Stimulated activated naive CD8-positive, alpha-beta T cell treated with anti-CD3 and anti-CD28 coated beads, Interleukin-15, amount 100 ng/mL, for 72 hours (primary cell): Measurements from ENCODE around the gene MARCHF9.
"Not testable (repeated sequence)": the region's sequence is repeated elsewhere in the genome, so short reads cannot be mapped to it uniquely, and the experiment has no call there.

Experiments
- ATAC-seq: fragments of 150-1000 bp; cut with Tn5 transposase; 2 replicates; pipeline ENCODE4 v1.10.0; 2021; ENCODE audit warnings: mild to moderate bottlenecking, moderate library complexity
- DNase-seq, 2 donors: peaks; one replicate each; pipeline ENCODE4 v3.0.0; 2021 to 2022
- H3K27ac Mint-ChIP-seq, 2 donors: one replicate each; pipeline ENCODE4 v1.8.0; 2022; ENCODE audit warnings: mild to moderate bottlenecking in 2 of 2, mixed read lengths in 2 of 2, moderate library complexity in 2 of 2
- H3K27me3 Mint-ChIP-seq: one replicate; pipeline ENCODE4 v1.8.0; 2022; ENCODE audit warnings: mixed read lengths
- H3K4me1 Mint-ChIP-seq: one replicate; pipeline ENCODE4 v1.8.0; 2022; ENCODE audit warnings: mild to moderate bottlenecking, mixed read lengths
- H3K4me3 Mint-ChIP-seq, 2 donors: one replicate each; pipeline ENCODE4 v1.8.0; 2022; ENCODE audit warnings: mild to moderate bottlenecking in 2 of 2, mixed read lengths in 2 of 2, moderate library complexity in 1 of 2
- H3K9me3 Mint-ChIP-seq, 2 donors: one replicate each; pipeline ENCODE4 v1.8.0; 2022; ENCODE audit warnings: mixed read lengths in 2 of 2

Gene MARCHF9

GRCh38 chr12:57766464-57767304, 11.8 kb downstream of the MARCHF9 start, which contains the start of gene CYP27B1:
Gene CYP27B1, minus strand, starts transcription at chr12:57767078. Its CDS starts 37 bp downstream, at chr12:57767041.
- H3K4me3 Mint-ChIP-seq, result peak within 1 kb of the TSS; percentile 88 to 97
- ATAC-seq, result peak; percentile 34

GRCh38 chr12:57767305-57767698, 12.4 kb downstream of the MARCHF9 start:
- DNase-seq (no peak), ATAC-seq (no peak)
- Mint-ChIP-seq H3K9me3 (no peaks in the 10 kb centered on the region), H3K27me3 (peaks cover 8% of the 10 kb centered on the region), H3K4me3 (no peak overlapping the region), H3K4me1 (peaks cover 68% of the 10 kb centered on the region), H3K27ac (no peak overlapping the region)

More at GRCh38 chr12:57766464-57767304, 11.8 kb downstream of the MARCHF9 start, which contains the start of gene CYP27B1:
- no peaks in the 10 kb centered on the region for H3K9me3 Mint-ChIP-seq
- H3K4me1 Mint-ChIP-seq, result peaks cover 69% of the 10 kb centered on the region
- no peak within 1 kb of the TSS for H3K27ac Mint-ChIP-seq
- H3K27me3 Mint-ChIP-seq, result peaks cover 8% of the 10 kb centered on the region
- no peak for DNase-seq

GRCh38 chr12:57767876-57768275, 13.0 kb downstream of the MARCHF9 start:
- Mint-ChIP-seq H3K27ac (no peak overlapping the region), H3K27me3 (peaks cover 8% of the 10 kb centered on the region)

GRCh38 chr12:57769594-57769993, 14.7 kb downstream of the MARCHF9 start:
- DNase-seq (no peak), ATAC-seq (no peak)
- Mint-ChIP-seq H3K9me3 (no peaks in the 10 kb centered on the region), H3K4me3 (peak overlapping the region in 1 of 2 donors; percentile 10), H3K27me3 (peaks cover 8% of the 10 kb centered on the region), H3K4me1 (peaks cover 61% of the 10 kb centered on the region), H3K27ac (no peak overlapping the region)

More at GRCh38 chr12:57767876-57768275, 13.0 kb downstream of the MARCHF9 start:
- DNase-seq (no peak), ATAC-seq (no peak)
- H3K4me1 Mint-ChIP-seq, result peaks cover 71% of the 10 kb centered on the region
- H3K4me3 Mint-ChIP-seq, result no peak overlapping the region
- no peaks in the 10 kb centered on the region for H3K9me3 Mint-ChIP-seq

- DNase-seq (no peak), ATAC-seq (no peak)
- Mint-ChIP-seq H3K27me3 (peaks cover 8% of the 10 kb centered on the region), H3K9me3 (no peaks in the 10 kb centered on the region), H3K4me1 (peaks cover 49% of the 10 kb centered on the region), H3K27ac (no peak overlapping the region), H3K4me3 (peak overlapping the region in 1 of 2 donors; percentile 99)
These were observed 15.8 kb downstream of the MARCHF9 start for GRCh38 chr12:57770734-57771133.

- no peaks in the 10 kb centered on the region for H3K9me3 Mint-ChIP-seq
- peaks cover 5% of the 10 kb centered on the region for H3K27me3 Mint-ChIP-seq
- ATAC-seq (peak; percentile 81), DNase-seq (peak in 1 of 2 donors; percentile 89)
- H3K4me1 Mint-ChIP-seq, result peaks cover 43% of the 10 kb centered on the region
- peak overlapping the region; percentile 99 for H3K4me3 Mint-ChIP-seq
- H3K27ac Mint-ChIP-seq, result peak overlapping the region; percentile 98 to 99
These were observed 16.5 kb downstream of the MARCHF9 start for GRCh38 chr12:57771236-57771872.

- Mint-ChIP-seq H3K27me3 (no peaks in the 10 kb centered on the region), H3K27ac (peak within 1 kb of the TSS; percentile 98 to 99), H3K4me1 (peaks cover 37% of the 10 kb centered on the region), H3K9me3 (no peaks in the 10 kb centered on the region), H3K4me3 (peak within 1 kb of the TSS; percentile 99)
- DNase-seq (peak; percentile 92 to 94), ATAC-seq (peak; percentile 94)
These were observed 17.0 kb downstream of the MARCHF9 start, which contains the start of gene METTL1 for GRCh38 chr12:57771873-57772428. Gene METTL1, minus strand, starts transcription at chr12:57772105. Its CDS starts 22 bp downstream, at chr12:57772083.

GRCh38 chr12:57772429-57773322, 17.8 kb downstream of the MARCHF9 start, which contains the start of gene EEF1AKMT3:
Gene EEF1AKMT3, plus strand, starts transcription at chr12:57772614. Its CDS starts 111 bp downstream, at chr12:57772725.
- ATAC-seq (peak; percentile 46), DNase-seq (no peak)
- Mint-ChIP-seq H3K27me3 (no peaks in the 10 kb centered on the region), H3K4me1 (peaks cover 30% of the 10 kb centered on the region), H3K4me3 (peak within 1 kb of the TSS; percentile 99), H3K9me3 (no peaks in the 10 kb centered on the region), H3K27ac (peak within 1 kb of the TSS; percentile 98 to 99)

GRCh38 chr12:57774634-57775033, 19.7 kb downstream of the MARCHF9 start:
- H3K9me3 Mint-ChIP-seq, DNase-seq, ATAC-seq, H3K27ac Mint-ChIP-seq, H3K4me3 Mint-ChIP-seq, H3K27me3 Mint-ChIP-seq: not testable (repeated sequence)
- H3K4me1 Mint-ChIP-seq, result peaks cover 29% of the 10 kb centered on the region

GRCh38 chr12:57775044-57775443, 20.1 kb downstream of the MARCHF9 start:
- no peaks in the 10 kb centered on the region for H3K9me3 Mint-ChIP-seq
- H3K27me3 Mint-ChIP-seq, result no peaks in the 10 kb centered on the region
- no peak overlapping the region for H3K27ac Mint-ChIP-seq
- DNase-seq, result no peak
- H3K4me3 Mint-ChIP-seq, result no peak overlapping the region
- ATAC-seq, result no peak
- peaks cover 25% of the 10 kb centered on the region for H3K4me1 Mint-ChIP-seq

GRCh38 chr12:57775563-57776246, 20.8 kb downstream of the MARCHF9 start:
- peaks cover 18% of the 10 kb centered on the region for H3K4me1 Mint-ChIP-seq
- no peaks in the 10 kb centered on the region for H3K27me3 Mint-ChIP-seq
- DNase-seq (no peak), ATAC-seq (no peak)
- H3K9me3 Mint-ChIP-seq, result no peaks in the 10 kb centered on the region
- H3K27ac Mint-ChIP-seq, result no peak overlapping the region
- H3K4me3 Mint-ChIP-seq, result no peak overlapping the region

GRCh38 chr12:57776247-57776587, 21.3 kb downstream of the MARCHF9 start:
- no peak for ATAC-seq
- no peak for DNase-seq
- Mint-ChIP-seq H3K4me3 (no peak overlapping the region), H3K27ac (no peak overlapping the region), H3K4me1 (peaks cover 13% of the 10 kb centered on the region), H3K9me3 (no peaks in the 10 kb centered on the region), H3K27me3 (no peaks in the 10 kb centered on the region)

- Mint-ChIP-seq H3K9me3 (no peaks in the 10 kb centered on the region), H3K27ac (no peak overlapping the region), H3K27me3 (no peaks in the 10 kb centered on the region), H3K4me1 (peaks cover 16% of the 10 kb centered on the region), H3K4me3 (no peak overlapping the region)
- DNase-seq, result no peak
- no peak for ATAC-seq
These were observed 22.5 kb downstream of the MARCHF9 start for GRCh38 chr12:57777367-57777766.

GRCh38 chr12:57777911-57778310, 23.0 kb downstream of the MARCHF9 start:
- Mint-ChIP-seq H3K9me3 (no peaks in the 10 kb centered on the region), H3K4me1 (peaks cover 17% of the 10 kb centered on the region), H3K4me3 (no peak overlapping the region), H3K27me3 (no peaks in the 10 kb centered on the region), H3K27ac (no peak overlapping the region)
- ATAC-seq (no peak), DNase-seq (no peak)
